Measurements from ENCODE around the gene ZNRF1. TPM values are rescaled to one million over a fixed set of nuclear protein-coding genes. Genes with fewer than 3 reads are reported as not detected.

The ZNRF1 gene
- total and polyA plus RNA-seq, 2 of the 8 experiments (the other 6 are each of a cell fraction or from before 2014, with no cell fraction given): 33.5 to 52.9 TPM

DNA sequence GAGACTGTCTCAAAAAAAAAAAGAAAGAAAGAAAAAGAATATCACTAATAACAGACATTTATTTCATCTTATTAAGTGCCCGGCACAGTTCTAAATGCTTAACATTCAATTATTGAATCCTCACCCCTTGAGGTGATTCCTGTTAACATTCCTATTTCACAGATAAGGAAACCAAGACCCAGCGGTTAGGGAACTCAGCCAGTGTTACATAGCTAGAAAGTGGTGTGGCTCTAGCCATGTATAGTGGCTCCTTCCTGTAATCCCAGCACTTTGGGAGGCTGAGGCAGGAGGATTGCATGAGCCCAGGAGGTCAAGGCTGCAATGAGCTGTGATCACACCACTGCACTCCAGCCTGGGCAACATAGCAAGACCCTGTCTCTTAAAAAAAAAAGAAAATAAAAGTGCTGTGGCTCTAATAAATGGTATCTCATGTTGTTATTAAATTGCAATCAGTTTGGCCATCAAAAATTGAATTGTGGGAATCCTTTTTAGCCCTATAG is 28.1 kb downstream of the ZNRF1 start (continued):
- TF ChIP-seq RNF2 (IDR thresholded peaks at IDR 0.05; ENCODE audit: borderline replicate concordance, low read depth, low read length, missing control alignments, poor library complexity, severe bottlenecking): no peak
- TF ChIP-seq, protein P1, sequence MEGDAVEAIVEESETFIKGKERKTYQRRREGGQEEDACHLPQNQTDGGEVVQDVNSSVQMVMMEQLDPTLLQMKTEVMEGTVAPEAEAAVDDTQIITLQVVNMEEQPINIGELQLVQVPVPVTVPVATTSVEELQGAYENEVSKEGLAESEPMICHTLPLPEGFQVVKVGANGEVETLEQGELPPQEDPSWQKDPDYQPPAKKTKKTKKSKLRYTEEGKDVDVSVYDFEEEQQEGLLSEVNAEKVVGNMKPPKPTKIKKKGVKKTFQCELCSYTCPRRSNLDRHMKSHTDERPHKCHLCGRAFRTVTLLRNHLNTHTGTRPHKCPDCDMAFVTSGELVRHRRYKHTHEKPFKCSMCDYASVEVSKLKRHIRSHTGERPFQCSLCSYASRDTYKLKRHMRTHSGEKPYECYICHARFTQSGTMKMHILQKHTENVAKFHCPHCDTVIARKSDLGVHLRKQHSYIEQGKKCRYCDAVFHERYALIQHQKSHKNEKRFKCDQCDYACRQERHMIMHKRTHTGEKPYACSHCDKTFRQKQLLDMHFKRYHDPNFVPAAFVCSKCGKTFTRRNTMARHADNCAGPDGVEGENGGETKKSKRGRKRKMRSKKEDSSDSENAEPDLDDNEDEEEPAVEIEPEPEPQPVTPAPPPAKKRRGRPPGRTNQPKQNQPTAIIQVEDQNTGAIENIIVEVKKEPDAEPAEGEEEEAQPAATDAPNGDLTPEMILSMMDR (IDR thresholded peaks at IDR 0.05; ENCODE audit: control extremely low read depth in 1 of 3, insufficient read depth in 1 of 3, low read depth in 1 of 3, low read length in 3 of 3): no peak
- TF ChIP-seq SIRT6 (IDR thresholded peaks at IDR 0.05; ENCODE audit: low read length): no peak
- TF ChIP-seq HDAC2 (IDR thresholded peaks at IDR 0.05; ENCODE audit: borderline replicate concordance in 1 of 2, low read depth in 2 of 2, low read length in 2 of 2): no peak

Measured in H1 (cell line).